HepG2 (cell line): Measurements from ENCODE around the gene LSM2. TPM values are rescaled to one million over a fixed set of nuclear protein-coding genes. Genes with fewer than 3 reads are reported as not detected.
A peak's percentile ranks its signal among the peaks of the same experiment; 100 is the strongest.

ENCODE experiments used
- ATAC-seq: fragments of 200-7000 bp; cut with Tn5 transposase; 3 replicates; pipeline ENCODE4 v1.9.1; 2020; ENCODE audit warnings: mild to moderate bottlenecking, moderate library complexity
- BruUV-seq: library from RNA; stranded (reverse); fragments of 400-500 nt; replicated peaks from 2 replicates; lab custom pipeline; 2021; lab: Mats Ljungman, UMichigan
- CTCF ChIA-PET: fragments of 300-600 bp; formaldehyde crosslinking; extraction: SDS; loops from one replicate; lab custom pipeline; 2021; ENCODE audit warnings: low total read pairs, inconsistent platforms, low intra/inter-chr PET ratio; lab: Yijun Ruan, JAX
- POLR2A ChIA-PET: fragments of 350-600 bp; sonication (Branson Sonifier 250); formaldehyde crosslinking; loops from one replicate; lab custom pipeline; 2020; ENCODE audit warnings: antibody characterized with exemption, inconsistent platforms; lab: Yijun Ruan, JAX
- DNase-seq: peaks from one replicate; pipeline ENCODE4 v3.0.0-alpha.2; 2015; ENCODE audit warnings: low spot score
- FAIRE-seq: peaks from 3 replicates; lab custom pipeline; 2011; peaks lifted over from hg19 to GRCh38; lab: Jason Lieb, UNC
- H2AFZ ChIP-seq: one replicate; pipeline ENCODE4 v1.6.1; 2011; ENCODE audit warnings: low read length, inconsistent platforms
- H3K27ac ChIP-seq: fragments of 300-600 bp; 3 replicates; pipeline ENCODE4 v1.8.0; 2011; ENCODE audit warnings: mixed run types, mild to moderate bottlenecking, mixed read lengths, low read length, inconsistent platforms; ENCODE audit not compliant: insufficient read depth; ENCODE audit errors: extremely low read length
- H3K27me3 ChIP-seq, 2 experiments: fragments of 200-600 bp in 1 of 2; 2 replicates in 1 of 2; 3 replicates in 1 of 2; pipeline versions ENCODE4 v1.6.0 to v1.8.0; 2011; ENCODE audit warnings: low read length in 2 of 2, mild to moderate bottlenecking in 2 of 2, moderate library complexity in 2 of 2, inconsistent platforms in 1 of 2; ENCODE audit not compliant: insufficient read depth in 2 of 2, control insufficient read depth in 1 of 2
- H3K36me3 ChIP-seq, 2 experiments: fragments of 200-600 bp in 1 of 2; replicated peaks in 1 of 2; 2 replicates in 1 of 2; 3 replicates in 1 of 2; pipeline versions ENCODE4 v1.5.1 to v1.8.0; 2011; ENCODE audit warnings: low read length in 2 of 2, inconsistent platforms in 1 of 2; ENCODE audit not compliant: insufficient read depth in 2 of 2, control insufficient read depth in 1 of 2
- H3K4me1 ChIP-seq: 2 replicates; pipeline ENCODE4 v1.5.1; 2012; ENCODE audit warnings: low read length, inconsistent platforms; ENCODE audit not compliant: insufficient read depth
- H3K4me2 ChIP-seq: 2 replicates; pipeline ENCODE4 v1.6.0; 2011; ENCODE audit warnings: low read depth, low read length, inconsistent platforms
- H3K4me3 ChIP-seq, 3 experiments: fragments of 200-600 bp in 1 of 3; sonication (generic), shearing (Covaris generic) in 1 of 3; replicated peaks in 1 of 3; 2 replicates each; pipeline ENCODE4 v1.5.1; 2011 to 2016; ENCODE audit warnings: low read length in 3 of 3, inconsistent platforms in 2 of 3, low read depth in 2 of 3, mild to moderate bottlenecking in 2 of 3, control low read depth in 1 of 3, mixed read lengths in 1 of 3; ENCODE audit not compliant: insufficient read depth in 1 of 3
- H3K79me2 ChIP-seq: one replicate; pipeline ENCODE4 v1.6.1; 2011; ENCODE audit warnings: low read length, inconsistent platforms; ENCODE audit not compliant: insufficient read depth
- H3K9ac ChIP-seq: 2 replicates; pipeline ENCODE4 v1.6.0; 2011; ENCODE audit warnings: mild to moderate bottlenecking, low read depth, low read length, inconsistent platforms; ENCODE audit not compliant: insufficient read depth
- H3K9me3 ChIP-seq: 2 replicates; pipeline ENCODE4 v1.5.1; 2012; ENCODE audit warnings: mild to moderate bottlenecking, low read length
- H4K20me1 ChIP-seq: 2 replicates; pipeline ENCODE4 v1.6.0; 2011; ENCODE audit warnings: inconsistent platforms, mild to moderate bottlenecking, low read length, moderate library complexity; ENCODE audit not compliant: insufficient read depth
- AKAP8 ChIP-seq: sonication (generic); formaldehyde crosslinking; IDR thresholded peaks from 2 replicates; pipeline ENCODE4 v1.5.1; 2020; ENCODE audit warnings: mild to moderate bottlenecking, missing genetic modification reagents
- ERF ChIP-seq: IDR thresholded peaks from 2 replicates; pipeline ENCODE4 v1.6.1; 2018; ENCODE audit warnings: missing biosample characterization, missing genetic modification reagents
- PRMT3 ChIP-seq: sonication (generic); formaldehyde crosslinking; IDR thresholded peaks from 2 replicates; pipeline ENCODE4 v1.8.1; 2022; ENCODE audit warnings: low read depth, mild to moderate bottlenecking, moderate library complexity, missing genetic modification reagents, borderline replicate concordance
- RFX3 ChIP-seq: IDR thresholded peaks from 2 replicates; pipeline ENCODE4 v1.6.1; 2016; ENCODE audit warnings: missing biosample characterization, missing genetic modification reagents
- ZNF768 ChIP-seq: sonication (generic); formaldehyde crosslinking; IDR thresholded peaks from 2 replicates; pipeline ENCODE4 v1.4.0; 2020; ENCODE audit warnings: missing genetic modification reagents
- WGBS: methylation state at CpG from one replicate; pipeline ENCODE4 v1.1.6; 2017; ENCODE audit warnings: low lambda C conversion rate; 5-methylcytosine and 5-hydroxymethylcytosine counted together
- in situ Hi-C: cut with HindIII; loops from 2 replicates; pipeline ENCODE4 v1.10.0; 2017; ENCODE audit warnings: low pct_unique_long_range_greater_than_20kb; ENCODE audit not compliant: extremely low pct_ligation_motif_present
- intact Hi-C: fragments of 100-400 bp; cut with micrococcal nuclease; formaldehyde crosslinking; loops from one replicate; pipeline ENCODE4 v1.10.0; 2022; ENCODE audit not compliant: unreplicated experiment
- polyA plus RNA-seq, 8 experiments: library from polyadenylated mRNA; depleted of rRNA in 3 of 8; stranded (reverse) in 7 of 8; unstranded in 1 of 8; fragments of >200 nt; fragmentation: Illumina TruSeq in 4 of 8; extraction: Trizol in 4 of 8; gene quantifications; 2 replicates each; pipeline versions ENCODE4 v1.2.1 to v1.2.3, GENCODE V29; 2011 to 2016; ENCODE audit warnings: low read depth in 4 of 8, missing spikeins in 1 of 8, mixed read lengths in 1 of 8; ENCODE audit not compliant: insufficient read depth in 1 of 8
- total RNA-seq, 5 experiments: library from RNA; depleted of rRNA; stranded (reverse); fragments of >200 nt; fragmentation: Illumina TruSeq; extraction: Trizol; gene quantifications; 2 replicates each; pipeline ENCODE4 v1.2.3, GENCODE V29; 2016; ENCODE audit warnings: low read depth in 1 of 5
- TF ChIP-seq, protein P1 (sequence below): sonication (generic); formaldehyde crosslinking; IDR thresholded peaks from 2 replicates; pipeline ENCODE4 v1.4.0; 2020; ENCODE audit warnings: missing genetic modification reagents, borderline replicate concordance
- TF ChIP-seq, protein P2 (sequence below): sonication (generic); formaldehyde crosslinking; IDR thresholded peaks from 2 replicates; pipeline ENCODE4 v1.4.0; 2020; ENCODE audit warnings: missing genetic modification reagents; ENCODE audit errors: not compliant biosample characterization

The LSM2 gene
- total and polyA plus RNA-seq, 2 of the 13 experiments (the other 11 are each of a cell fraction or from before 2014, with no cell fraction given): 69.4 to 90.5 TPM

DNA sequence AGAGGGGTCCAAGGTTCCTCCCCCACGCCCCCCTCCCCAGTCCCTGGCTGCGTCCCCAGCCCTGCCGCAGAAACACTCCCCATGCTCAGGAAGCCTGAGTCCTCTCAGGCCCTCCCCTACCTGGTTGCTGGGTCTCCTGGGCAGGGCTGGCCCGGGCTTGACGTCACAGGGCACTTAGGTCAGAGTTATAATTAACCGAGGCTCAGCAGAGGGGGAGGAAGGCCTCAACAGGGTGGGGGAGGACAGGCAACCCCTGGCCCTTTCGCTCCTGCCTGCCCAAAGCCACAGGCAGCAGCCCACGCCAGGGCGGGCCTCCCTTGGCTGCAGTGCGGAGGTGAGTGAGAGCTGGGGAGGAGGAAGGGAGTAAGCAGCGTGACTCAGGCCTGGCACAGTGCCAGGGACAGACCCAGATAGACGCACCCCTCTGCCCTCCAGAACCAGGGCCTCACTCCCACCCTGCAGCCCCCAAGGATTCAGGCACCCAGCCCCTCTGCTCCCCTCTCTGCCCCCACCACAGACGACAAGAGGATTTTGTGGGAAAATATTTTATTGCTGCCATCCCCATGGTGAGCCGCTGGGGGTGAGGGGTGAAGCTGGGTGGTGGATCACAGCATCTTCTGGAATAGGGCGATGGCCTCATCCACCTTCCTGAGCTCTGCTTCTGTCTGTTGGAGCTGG lies 29.6 kb downstream of the LSM2 start, which contains the start of gene VWA7 (continued):
- TF ChIP-seq, protein P1, sequence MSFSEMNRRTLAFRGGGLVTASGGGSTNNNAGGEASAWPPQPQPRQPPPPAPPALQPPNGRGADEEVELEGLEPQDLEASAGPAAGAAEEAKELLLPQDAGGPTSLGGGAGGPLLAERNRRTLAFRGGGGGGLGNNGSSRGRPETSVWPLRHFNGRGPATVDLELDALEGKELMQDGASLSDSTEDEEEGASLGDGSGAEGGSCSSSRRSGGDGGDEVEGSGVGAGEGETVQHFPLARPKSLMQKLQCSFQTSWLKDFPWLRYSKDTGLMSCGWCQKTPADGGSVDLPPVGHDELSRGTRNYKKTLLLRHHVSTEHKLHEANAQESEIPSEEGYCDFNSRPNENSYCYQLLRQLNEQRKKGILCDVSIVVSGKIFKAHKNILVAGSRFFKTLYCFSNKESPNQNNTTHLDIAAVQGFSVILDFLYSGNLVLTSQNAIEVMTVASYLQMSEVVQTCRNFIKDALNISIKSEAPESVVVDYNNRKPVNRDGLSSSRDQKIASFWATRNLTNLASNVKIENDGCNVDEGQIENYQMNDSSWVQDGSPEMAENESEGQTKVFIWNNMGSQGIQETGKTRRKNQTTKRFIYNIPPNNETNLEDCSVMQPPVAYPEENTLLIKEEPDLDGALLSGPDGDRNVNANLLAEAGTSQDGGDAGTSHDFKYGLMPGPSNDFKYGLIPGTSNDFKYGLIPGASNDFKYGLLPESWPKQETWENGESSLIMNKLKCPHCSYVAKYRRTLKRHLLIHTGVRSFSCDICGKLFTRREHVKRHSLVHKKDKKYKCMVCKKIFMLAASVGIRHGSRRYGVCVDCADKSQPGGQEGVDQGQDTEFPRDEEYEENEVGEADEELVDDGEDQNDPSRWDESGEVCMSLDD (CRISPR knock-in tag): no peak; the same call in 1 of the 2 replicates

DNA sequence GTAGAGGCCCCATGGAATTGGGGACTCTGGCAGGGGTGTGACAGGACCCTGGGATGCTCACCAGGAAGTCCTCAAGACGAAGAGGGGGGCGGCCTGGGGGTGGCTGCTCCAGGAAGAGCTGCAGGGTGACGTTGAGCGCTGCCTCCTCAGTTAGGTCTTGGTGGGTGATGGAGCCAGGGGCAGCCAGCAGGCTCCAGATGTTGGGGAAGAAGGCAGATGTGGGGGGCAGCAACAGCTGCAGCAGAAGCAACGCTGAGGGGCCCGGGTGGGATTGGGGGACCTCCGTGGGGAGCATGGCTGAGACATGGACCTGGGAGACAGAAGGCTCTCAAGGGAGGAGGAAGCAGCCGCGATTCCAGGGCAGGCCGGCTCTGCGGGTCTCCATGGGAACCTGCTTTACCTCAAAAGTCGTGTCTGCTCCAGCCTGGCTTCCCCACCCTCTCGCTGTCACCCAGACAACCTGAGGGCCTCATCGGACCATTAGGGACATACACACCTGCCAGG lies 30.2 kb downstream of the LSM2 start:
- peak overlapping the region; percentile 45 to 72 (median 48) for H3K4me3 ChIP-seq
- DNase-seq (no peak), ATAC-seq (peak; percentile 18)
- ChIA-PET POLR2A (interaction anchor here (1.3 to 9.0 kb wide), 12 partner anchors 10 to 119 kb away, joined by 3 to 279 read pairs (median 16); partner anchors contain the start of genes CLIC1, DDAH2, HSPA1A and HSPA1B), CTCF (no interaction called here)
- H3K4me2 ChIP-seq: peak overlapping the region; percentile 88
- H3K9me3 ChIP-seq: no peaks in the 10 kb centered on the region
- no peaks in the 10 kb centered on the region for H3K79me2 ChIP-seq
- in situ Hi-C loops: no loop called here
- peak overlapping the region; percentile 70 for H3K27ac ChIP-seq
- H4K20me1 ChIP-seq: no peaks in the 10 kb centered on the region
- 20% methylated on average over 12 of the region's 14 CpGs for WGBS
- peak; percentile 0; the same call in 1 of the 2 replicates for TF ChIP-seq ZNF768 (CRISPR knock-in tag)
- TF ChIP-seq RFX3 (CRISPR knock-in tag): peak; percentile 60; the same call in 1 of the 2 replicates
- TF ChIP-seq ERF (CRISPR knock-in tag): no peak
- peak; percentile 8; the same call in 1 of the 2 replicates for TF ChIP-seq AKAP8 (CRISPR knock-in tag)
- TF ChIP-seq, protein P2, sequence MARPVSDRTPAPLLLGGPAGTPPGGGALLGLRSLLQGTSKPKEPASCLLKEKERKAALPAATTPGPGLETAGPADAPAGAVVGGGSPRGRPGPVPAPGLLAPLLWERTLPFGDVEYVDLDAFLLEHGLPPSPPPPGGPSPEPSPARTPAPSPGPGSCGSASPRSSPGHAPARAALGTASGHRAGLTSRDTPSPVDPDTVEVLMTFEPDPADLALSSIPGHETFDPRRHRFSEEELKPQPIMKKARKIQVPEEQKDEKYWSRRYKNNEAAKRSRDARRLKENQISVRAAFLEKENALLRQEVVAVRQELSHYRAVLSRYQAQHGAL (CRISPR knock-in tag): no peak
- peak; percentile 46; the same call in 1 of the 2 replicates for TF ChIP-seq PRMT3 (CRISPR knock-in tag)
- TF ChIP-seq, all 625 proteins: peak for 4
- intact Hi-C loops: loop anchor here (10.0 kb wide), 1 partner anchor 148 kb away; the partner anchor contains the start of gene C2
- Histone ChIP-seq H3K9ac (peak overlapping the region; percentile 62), H3K36me3 (peaks cover 19 to 21% of the 10 kb centered on the region in 2 experiments; a peak in 4 of 5 replicates), H2AFZ (no peak overlapping the region), H3K4me1 (peaks cover 57% of the 10 kb centered on the region), H3K27me3 (no peaks in the 10 kb centered on the region)
- BruUV-seq: no TSS peak
- no peak for FAIRE-seq
